Endothelial cell of hepatic sinusoid (primary cell): ENCODE data around the gene DEPDC4.
"Not testable (repeated sequence)": the region's sequence is repeated elsewhere in the genome, so short reads cannot be mapped to it uniquely, and the experiment has no call there.

Experiments used
- in situ Hi-C: cut with HindIII; loops from 2 replicates; pipeline ENCODE4 v1.10.0; 2017; ENCODE audit warnings: low sequenced_read_pairs

The DEPDC4 gene

DNA sequence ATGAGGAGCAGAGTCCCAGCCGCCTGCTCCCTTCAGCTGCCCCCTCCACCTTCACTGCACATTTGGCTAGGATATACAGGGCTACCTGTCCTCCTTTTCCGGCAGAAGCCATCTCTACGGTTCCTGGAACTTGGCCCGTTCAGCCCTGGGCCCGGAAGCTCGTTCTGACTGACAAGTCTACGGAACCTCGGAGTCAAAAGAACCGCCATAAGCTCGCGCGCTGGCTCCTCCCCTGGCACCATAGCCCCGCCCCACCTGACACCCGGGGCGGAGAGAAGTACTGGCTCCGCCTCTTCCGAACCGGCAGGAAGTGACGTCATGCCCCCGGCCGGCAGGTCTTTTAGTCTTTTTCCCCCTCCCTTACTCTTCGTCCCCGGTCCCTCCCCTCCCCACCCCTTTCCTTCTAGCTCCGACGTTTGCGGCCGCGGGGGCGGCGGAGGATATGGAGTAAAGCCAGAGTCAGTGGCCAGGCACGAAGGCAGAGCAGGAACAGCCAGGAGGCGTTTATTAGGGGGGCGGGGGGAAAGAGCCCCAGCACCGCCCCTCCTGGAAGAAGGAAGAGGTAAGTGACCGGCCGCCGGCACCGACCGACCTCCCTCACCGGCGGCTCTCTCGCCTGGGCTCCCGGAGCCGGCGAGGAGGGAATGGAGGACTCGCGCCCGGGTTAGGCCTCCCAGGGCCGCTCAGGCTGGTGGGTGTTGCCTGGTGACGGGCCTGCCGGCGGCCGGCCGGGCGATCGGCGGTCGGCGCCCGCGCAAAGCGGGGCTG is at the start of gene DEPDC4, which contains the start of gene SCYL2:
DEPDC4 (minus strand) TSS at position 245 of the 768 bp plus-strand sequence; CDS start at position 242, 3 bp downstream.
SCYL2 (plus strand) TSS at position 343 of the 768 bp plus-strand sequence. CDS start 15,794 bp downstream, outside the sequence.
- in situ Hi-C loops: no loop called here

DNA sequence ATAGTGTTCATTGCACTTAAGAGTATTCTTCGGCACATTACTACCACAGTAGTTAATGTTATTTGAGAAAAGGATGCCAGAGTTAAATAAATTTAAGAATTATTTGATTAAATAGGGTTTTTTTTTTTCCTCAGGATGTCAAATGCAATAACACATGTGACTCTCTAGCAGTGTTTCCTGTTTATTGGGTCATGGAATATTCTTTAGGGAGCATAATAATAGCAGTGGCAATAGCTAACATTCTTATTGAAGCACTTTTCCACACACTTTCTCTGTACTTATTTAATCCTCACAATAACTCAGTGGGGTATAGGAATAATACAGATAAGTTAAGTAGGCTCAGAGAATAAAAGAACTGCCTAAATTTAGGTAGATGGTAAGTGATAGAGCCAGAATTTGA is 44.4 kb upstream of the DEPDC4 start:
- in situ Hi-C loops: no loop called here

DNA sequence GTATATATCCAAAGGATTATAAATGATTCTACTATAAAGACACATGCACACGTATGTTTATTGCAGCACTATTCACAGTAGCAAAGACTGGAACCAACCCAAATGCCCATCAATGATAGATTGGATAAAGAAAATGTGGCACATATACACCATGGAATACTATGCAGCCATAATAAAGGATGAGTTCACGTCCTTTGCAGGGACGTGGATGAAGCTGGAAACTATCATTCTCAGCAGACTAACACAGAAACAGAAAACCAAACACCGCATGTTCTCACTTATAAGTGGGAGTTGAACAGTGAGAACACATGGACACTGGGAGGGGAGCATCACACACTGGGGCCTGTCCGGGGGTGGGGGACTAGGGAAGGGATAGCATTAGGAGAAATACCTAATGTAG is 41.3 kb upstream of the DEPDC4 start:
- in situ Hi-C loops: not testable (repeated sequence)

DNA sequence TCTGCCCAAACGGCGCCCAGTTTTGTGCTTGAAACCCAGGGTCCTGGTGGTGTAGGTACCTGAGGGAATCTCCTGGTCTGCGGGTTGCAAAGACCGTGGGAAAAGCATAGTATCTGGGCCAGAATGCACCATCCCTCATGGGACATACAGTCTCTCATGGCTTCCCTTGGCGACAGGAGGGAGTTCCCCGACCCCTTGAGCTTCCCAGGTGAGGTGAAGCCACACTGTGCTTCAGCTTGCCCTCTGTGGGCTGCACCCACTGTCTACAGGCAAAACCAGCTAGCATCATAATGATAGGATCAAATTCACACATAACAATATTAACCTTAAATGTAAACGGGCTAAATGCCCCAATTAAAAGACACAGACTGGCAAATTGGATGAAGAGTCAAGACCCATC is 37.5 kb upstream of the DEPDC4 start:
- in situ Hi-C loops: not testable (repeated sequence)

DNA sequence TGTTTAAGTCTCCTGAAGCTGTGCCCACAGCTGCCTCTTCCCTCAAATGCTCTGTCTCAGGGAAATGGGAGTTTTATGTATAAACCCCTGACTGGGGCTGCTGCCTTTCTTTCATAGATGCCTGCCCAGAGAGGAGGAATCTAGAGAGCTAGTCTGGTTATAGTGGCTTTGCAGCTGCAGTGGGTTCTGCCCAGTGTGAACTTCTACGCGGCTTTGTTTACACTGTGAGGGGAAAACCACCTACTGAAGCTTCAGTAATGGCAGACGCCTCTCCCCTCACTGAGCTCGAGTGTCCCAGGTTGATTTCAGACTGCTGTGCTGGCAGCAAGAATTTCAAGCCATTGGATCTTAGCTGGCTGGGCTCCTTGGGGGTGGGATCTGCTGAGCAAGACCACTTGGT is 37.0 kb upstream of the DEPDC4 start:
- in situ Hi-C loops: no loop called here

DNA sequence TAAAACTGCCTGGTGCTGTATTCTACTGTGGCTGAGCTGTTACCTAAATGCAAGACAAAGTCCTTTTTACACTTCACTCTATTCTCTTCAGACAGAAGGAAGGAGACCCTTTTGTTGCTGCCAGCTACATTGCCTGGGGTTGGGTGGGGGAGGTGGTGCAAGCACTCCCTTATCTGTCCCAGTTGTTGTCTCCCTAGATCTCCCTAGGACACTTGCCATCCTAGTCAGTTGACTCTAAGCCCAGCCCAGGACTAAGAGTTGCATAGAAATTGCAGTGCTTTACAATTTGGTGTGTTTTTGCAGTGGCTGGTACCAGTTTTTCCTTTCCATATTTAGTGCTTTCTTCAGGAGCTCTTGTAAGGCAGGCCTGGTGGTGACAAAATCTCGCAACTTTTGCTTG is 35.2 kb upstream of the DEPDC4 start:
- in situ Hi-C loops: no loop called here

DNA sequence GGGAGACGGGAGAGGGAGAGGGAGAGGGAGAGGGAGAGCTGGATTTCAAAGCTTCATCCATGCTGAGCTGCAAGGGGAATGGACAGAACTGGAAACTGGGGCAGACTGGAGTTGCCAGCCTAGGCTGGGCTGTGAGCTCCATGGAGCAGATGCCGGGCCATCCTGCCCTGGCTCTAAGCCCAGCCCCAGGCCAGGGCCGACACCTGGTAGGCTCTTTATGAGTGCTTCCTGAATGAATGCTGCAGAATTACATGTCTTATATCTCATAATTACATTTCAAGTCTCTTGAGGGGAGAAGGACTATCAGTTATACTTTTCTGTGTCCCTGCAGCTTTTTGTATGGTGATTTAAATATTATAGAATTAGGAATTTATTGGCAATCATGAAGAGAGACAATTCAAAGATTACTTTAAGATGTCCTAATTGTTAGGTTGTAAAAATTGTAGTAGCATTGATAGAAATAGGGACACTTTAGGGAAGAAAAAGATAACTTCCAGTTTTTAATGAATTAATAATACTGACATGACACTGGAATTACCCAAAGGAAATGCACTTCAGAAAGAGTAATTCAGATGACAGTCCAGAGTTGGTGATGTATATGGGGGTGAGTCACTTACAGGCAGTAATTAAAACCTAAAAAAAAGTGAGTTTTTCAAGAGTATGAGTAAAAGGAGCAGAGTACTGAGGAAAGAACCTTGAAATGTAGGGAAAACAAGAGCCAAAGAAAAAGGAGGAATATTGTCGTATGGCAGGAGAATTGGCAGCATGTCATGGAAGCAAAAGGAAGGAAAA is 29.1 kb upstream of the DEPDC4 start:
- in situ Hi-C loops: no loop called here

DNA sequence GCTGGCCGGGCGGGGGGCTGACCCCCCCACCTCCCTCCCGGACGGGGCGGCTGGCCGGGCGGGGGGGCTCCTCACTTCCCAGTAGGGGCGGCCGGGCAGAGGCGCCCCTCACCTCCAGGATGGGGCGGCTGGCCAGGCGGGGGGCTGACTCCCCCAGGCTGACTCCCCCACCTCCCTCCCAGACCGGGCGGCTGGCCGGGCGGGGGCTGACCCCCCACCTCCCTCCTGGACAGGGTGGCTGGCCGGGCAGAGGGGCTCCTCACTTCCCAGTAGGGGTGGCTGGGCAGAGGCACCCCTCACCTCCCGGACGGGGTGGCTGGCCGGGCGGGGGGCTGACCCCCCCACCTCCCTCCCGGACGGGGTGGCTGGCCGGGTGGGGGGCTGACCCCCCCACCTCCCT is 27.5 kb upstream of the DEPDC4 start:
- in situ Hi-C loops: not testable (repeated sequence)

DNA sequence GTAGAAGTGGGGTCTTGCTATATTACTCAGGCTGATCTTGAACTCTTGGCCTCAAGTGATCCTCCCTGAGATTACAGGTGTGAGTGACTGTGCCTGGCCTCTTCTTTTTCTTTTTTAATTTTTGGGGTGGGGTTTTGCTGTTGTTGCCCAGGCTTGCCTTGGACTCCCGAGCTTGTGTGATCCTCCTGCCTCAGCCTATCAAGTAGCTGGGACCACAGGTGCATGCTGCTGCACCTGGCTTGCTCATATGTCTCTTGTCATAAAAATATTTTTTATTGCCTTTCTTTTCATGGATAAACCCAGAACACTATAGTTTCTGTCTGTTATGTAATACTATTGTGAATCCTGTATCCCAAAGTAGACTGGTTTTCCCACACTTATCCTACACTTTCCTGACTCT is 26.1 kb upstream of the DEPDC4 start:
- in situ Hi-C loops: no loop called here

DNA sequence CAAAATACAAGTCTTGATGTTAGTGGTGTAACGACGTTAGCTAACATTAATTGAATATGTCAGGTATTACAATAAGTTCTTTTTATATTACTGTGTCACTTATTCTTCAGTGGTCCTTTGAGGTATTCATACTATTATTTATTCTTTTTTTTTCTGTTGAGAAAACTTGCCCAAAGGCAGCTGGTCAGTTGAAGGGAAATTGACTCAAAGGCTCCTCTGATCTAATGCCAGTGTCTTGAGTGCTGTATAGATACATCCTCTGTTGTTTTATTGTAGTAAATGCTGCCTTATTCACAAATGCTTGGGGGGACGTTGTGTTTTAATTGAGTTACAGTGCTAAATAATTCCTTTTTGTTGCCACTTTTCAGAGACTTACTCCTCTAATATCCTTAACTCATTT is 23.1 kb upstream of the DEPDC4 start:
- in situ Hi-C loops: no loop called here

DNA sequence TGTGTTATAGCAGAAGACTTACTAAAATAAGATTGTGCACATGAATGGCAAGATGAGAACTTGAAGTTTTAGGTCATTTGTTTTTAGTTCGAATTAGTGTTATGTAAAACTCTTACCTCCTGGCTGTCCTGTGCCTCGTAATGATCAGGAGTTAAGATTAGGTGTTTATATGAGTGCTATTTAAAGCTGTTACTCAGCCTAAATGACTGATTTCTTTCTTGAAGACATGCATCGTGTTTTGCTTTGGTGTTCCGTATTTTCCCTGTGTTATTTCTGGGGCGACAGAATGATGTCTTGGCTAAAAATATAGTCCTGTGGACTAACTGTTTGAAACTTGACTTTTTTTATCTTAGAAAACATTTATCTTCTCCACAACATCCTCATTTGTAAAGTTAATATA is 22.2 kb upstream of the DEPDC4 start:
- in situ Hi-C loops: no loop called here

DNA sequence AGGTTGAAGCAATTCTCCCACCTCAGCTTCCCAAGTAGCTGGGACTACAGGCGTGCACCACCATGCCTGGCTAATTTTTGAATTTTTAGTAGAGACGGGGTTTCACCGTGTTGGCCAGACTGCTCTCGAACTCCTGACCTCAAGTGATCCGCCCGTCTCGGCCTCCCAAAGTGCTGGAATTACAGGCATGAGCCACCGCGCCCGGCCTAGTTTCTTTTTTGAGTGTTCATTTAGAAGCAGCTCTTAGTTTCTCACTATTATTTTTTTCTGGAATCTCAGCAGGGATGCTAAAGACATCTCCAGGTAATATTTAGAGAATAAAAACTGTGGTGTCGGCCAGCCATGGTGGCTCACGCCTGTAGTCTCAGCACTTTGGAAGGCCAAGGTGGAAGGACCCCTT is 17.7 kb upstream of the DEPDC4 start:
- in situ Hi-C loops: not testable (repeated sequence)

DNA sequence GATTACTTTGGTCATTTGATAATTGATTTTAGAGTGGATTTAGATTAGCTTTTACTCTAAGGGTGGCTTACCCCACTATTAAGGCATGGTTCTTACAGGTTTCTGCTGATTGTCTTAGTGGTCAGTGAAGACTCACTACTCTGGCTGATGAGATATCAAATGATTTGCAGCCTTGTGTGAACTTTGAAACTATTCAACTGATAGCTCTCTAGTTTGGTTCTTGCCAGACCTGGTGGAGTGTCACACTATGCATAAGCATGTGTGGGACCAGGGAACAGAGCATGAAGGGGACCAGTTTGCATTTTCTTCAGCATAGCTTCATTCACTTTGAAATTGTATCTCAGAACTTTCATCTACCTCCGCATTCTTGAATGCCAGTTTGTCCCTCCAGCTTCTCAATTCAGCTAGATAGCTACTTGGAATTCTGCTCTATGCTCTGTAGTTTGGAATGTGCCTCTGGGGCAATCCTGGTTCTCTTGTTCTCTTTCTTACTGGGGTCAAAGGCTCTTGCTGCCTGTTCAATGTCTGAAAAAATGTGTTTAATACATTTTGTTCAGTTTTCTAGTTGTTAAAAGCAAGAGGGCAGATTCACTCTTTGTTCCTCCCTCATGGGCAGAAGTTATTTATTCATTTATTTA is 12.8 kb upstream of the DEPDC4 start:
- in situ Hi-C loops: no loop called here

DNA sequence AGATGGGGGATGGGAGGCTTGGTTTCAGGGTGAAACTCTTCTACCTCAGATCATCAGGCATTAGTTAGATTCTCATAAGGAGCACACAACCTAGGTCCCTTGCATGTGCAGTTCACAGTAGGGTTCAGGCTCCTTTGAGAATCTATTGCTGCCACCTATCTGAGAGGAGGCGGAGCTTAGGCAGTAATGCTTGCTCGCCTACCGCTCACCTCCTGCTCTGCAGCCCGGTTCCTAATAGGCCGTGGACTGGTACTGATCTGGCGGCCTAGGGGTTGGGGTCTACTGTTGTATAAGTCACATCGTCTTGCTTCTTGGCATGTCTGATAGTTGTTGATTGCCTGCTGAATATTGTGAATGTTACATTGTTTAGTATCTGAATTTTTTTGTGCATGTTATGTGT is 12.3 kb upstream of the DEPDC4 start:
- in situ Hi-C loops: no loop called here

DNA sequence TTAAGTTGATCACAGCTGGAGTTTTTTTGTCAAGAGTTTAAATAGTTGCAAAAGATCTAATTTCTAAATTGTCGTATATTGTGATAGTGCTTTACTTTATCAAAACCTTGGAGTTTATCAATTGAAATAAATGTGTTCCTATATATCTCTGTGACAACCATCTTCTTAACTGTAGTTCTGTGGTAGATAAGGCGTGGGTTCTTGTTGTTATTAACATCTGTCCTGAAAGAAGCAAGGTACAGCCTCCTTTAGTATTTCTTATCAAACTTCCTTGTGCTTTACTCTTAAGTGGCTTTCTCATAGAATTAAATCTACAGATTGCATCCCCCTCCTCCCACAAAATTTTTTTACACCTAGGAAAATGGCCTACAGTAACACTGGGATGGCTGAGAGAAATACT is 7.4 kb upstream of the DEPDC4 start:
- in situ Hi-C loops: no loop called here

DNA sequence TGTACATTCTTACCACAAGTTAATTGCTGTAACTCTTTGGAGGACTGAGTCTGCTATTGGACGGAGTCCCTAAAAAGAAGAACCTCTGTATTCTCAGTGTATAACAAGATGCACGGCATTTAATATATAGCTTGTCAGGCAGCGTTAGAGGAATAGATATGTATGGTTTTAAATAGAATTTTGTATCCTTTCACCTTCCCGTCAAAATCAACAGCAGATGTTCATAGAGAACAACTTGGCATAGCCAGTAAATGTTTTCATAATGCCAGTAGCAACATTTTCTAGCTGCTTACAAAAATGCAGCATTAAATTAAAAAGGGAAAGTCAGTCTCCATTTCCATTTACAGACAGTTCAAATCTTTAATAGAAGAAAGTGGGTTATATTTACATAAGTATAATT is 6.9 kb upstream of the DEPDC4 start:
- in situ Hi-C loops: no loop called here

DNA sequence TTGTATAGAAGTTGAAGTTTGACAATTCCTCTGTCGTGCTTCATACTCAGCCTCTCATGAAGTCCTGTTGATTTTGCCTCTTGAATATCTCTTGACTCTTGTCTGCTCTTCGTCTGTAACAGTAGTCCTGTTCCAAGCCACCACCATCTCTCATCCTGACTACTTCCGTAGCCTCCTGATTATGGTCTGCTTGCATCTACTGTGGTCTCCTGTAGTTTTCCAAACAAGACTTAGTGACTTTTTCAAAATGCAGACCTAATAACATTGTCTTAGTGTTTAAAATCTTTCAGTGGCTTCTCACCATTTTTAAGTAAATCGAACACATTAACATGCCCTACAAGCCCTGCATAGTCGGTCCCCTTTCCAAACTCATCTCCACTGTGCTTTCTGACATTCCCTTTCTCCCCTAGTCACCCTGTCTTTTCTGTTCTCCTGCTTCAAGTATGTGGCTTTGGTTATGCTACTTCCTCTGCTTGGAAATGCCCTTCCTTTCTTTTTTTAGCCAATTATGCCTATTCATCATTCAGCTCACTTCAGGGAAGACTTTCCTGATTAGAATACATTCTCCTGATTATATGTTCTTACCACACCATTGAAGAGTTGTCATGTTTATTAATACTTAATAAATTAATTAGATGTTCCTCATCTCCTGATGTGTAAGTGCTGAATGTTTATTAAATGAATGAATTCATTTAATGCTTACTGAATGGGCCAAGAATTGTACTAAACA is 2.1 kb upstream of the DEPDC4 start:
- in situ Hi-C loops: no loop called here

DNA sequence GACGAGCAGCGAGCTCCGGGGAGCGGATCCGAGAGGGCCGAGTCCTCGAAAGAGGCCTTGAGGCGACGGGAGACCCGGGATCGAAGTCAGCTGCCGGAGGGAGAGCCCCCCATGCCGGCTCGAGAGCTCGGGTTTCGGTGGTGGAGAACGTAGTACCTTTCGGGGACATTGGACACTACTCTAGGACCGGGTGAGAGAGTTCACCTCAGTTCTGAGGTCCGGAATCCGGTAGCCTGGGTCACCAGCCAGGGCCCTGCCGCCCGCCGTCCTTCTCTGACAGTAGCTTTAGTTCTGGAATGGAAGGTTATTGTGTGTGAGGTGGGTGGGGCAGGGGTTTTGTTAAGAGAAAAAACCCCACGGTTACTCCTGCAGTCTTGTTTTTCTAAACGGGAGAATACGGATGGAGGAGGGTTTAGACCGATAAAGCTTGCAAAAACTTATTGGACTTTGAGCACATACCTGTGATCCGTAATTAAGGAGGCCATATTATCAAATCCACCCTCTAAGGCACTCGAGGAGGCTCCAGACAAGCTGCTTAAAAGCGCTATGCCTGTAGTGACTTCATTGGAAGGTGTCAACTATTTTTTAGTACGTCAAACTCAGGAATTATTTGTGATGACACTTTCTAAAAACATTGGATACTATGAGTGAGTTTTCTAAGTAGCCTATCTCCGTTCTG is 863 bp upstream of the DEPDC4 start:
- in situ Hi-C loops: no loop called here

DNA sequence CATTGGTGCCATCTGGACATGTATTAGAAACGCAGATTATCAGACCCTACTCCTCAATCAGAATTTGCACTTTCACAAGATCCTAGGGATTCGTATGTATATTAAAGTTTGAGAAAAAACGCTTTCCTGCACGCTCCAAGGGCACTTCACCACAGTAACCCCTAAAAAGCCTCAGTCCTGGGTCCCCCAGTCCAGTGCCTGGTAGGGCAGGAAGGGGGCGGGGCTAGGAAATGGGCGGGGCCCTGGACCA is 369 bp downstream of the DEPDC4 start:
- in situ Hi-C loops: no loop called here

DNA sequence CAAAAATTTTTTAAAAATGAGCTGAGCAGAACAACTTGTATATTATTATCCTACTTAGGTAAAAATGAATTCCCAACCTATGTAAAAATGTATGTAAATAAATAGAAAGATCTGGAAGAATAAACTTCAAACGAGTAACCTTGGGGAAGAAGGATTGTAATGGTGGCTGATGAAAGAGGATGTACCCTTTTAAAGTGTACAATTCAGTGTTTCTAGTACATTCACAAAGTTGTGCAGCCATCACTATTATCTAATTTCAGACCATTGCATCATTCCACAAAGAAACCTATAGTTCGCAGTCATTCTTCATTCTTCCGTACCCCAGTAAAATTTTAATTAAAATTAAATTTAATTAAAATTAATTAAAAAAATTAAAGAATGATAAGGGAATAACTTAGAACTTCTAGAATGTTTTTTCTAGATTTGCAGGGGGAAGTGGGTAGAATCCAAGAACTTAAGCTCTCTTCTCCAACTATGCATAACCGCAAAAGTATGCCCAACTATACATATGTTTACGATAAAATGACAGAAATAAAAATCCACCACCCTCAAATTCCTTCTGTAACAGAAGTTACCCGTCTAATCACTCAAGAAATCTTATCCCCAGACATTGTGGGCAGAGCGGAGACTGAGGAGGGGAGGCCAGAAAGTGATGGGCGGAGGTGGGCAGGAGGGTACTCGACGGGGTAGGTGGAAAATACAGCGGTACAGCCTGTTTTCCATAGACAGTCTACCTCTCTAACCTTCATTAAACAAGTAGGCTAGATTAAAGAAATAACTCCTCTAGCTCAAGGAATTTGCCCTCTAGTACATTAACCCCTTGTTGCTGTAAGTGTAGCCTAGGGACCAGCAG is 921 bp downstream of the DEPDC4 start:
- in situ Hi-C loops: no loop called here
